Mucosa of rectum (tissue), 2 donors: ENCODE measurements around the gene PLIN5.

Source experiments
- H3K27ac ChIP-seq, 2 donors: one replicate each; pipeline ENCODE4 v1.7.0; 2013; ENCODE audit warnings: inconsistent platforms in 2 of 2, low read depth in 2 of 2, low read length in 2 of 2
- H3K27me3 ChIP-seq, 2 donors: one replicate each; pipeline ENCODE4 v1.7.0; 2013; ENCODE audit warnings: low read length in 2 of 2; ENCODE audit not compliant: control insufficient read depth in 2 of 2, insufficient read depth in 2 of 2
- H3K36me3 ChIP-seq, 2 donors: one replicate each; pipeline ENCODE4 v1.7.0; 2013; ENCODE audit warnings: low read length in 2 of 2; ENCODE audit not compliant: control insufficient read depth in 2 of 2, insufficient read depth in 2 of 2
- H3K4me1 ChIP-seq, 2 donors: one replicate each; pipeline ENCODE4 v1.7.0; 2013; ENCODE audit warnings: low read length in 2 of 2, mild to moderate bottlenecking in 1 of 2; ENCODE audit not compliant: control insufficient read depth in 2 of 2, insufficient read depth in 2 of 2
- H3K4me3 ChIP-seq, 2 donors: one replicate each; pipeline ENCODE4 v1.7.0; 2013; ENCODE audit warnings: low read length in 2 of 2
- H3K9ac ChIP-seq, 2 donors: one replicate each; pipeline ENCODE4 v1.7.0; 2013; ENCODE audit warnings: low read length in 2 of 2, low read depth in 1 of 2, mild to moderate bottlenecking in 1 of 2
- H3K9me3 ChIP-seq, 2 donors: one replicate each; pipeline ENCODE4 v1.7.0; 2013; ENCODE audit warnings: low read length in 2 of 2; ENCODE audit not compliant: control insufficient read depth in 2 of 2
- donor health status: healthy.
- donor health status: Normal muscosa, but diverticular disease.

The PLIN5 gene

DNA sequence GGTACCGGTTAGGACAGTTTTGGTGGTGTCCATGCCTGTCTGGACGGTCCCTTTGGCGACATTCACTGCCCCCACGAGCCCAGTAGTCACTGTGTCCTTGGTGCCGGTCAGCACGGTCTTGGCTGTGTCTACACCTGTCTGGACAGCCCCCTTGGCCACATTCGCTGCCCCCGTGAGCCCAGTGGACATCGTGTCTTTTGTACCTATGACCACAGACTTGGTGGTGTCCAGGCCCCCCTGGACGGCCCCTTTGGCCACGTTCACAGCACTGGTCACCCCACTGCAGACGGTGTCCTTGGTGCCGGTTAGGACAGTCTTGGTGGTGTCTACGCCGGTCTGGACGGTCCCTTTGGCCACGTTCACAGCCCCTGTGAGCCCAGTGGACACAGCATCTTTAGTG, 23.0 kb downstream of the PLIN5 start:
- Histone ChIP-seq H3K27me3 (no peaks in the 10 kb centered on the region), H3K4me1 (no peaks in the 10 kb centered on the region), H3K36me3 (no peaks in the 10 kb centered on the region), H3K9ac (no peak overlapping the region), H3K27ac (no peak overlapping the region), H3K9me3 (no peaks in the 10 kb centered on the region), H3K4me3 (no peak overlapping the region)

DNA sequence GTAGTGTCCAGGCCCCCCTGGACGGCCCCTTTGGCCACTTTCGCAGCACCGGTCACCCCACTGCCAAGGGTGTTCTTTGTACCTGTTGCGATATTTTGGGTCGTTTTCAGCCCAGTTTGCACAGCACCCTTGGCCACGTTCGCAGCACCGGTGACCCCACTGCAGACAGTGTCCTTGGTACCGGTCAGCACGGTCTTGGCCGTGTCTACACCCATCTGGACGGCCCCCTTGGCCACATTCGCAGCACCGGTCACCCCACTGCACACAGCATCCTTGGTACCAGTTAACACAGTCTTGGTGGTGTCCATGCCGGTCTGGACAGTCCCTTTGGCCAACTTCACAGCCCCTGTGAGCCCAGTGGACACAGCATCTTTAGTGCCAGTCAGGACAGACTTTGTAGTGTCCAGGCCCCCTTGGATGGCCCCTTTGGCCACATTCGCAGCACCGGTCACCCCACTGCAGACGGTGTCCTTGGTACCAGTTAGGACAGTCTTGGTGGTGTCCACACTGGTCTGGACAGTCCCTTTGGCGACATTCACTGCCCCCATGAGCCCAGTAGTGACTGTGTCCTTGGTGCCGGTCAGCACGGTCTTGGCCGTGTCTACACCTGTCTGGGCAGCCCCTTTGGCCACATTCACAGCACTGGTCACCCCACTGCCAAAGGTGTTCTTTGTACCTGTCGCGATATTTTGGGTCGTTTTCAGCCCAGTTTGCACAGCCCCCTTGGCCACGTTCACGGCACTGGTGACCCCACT, 23.5 kb downstream of the PLIN5 start:
- Histone ChIP-seq H3K27ac (no peak overlapping the region), H3K4me1 (no peaks in the 10 kb centered on the region)

DNA sequence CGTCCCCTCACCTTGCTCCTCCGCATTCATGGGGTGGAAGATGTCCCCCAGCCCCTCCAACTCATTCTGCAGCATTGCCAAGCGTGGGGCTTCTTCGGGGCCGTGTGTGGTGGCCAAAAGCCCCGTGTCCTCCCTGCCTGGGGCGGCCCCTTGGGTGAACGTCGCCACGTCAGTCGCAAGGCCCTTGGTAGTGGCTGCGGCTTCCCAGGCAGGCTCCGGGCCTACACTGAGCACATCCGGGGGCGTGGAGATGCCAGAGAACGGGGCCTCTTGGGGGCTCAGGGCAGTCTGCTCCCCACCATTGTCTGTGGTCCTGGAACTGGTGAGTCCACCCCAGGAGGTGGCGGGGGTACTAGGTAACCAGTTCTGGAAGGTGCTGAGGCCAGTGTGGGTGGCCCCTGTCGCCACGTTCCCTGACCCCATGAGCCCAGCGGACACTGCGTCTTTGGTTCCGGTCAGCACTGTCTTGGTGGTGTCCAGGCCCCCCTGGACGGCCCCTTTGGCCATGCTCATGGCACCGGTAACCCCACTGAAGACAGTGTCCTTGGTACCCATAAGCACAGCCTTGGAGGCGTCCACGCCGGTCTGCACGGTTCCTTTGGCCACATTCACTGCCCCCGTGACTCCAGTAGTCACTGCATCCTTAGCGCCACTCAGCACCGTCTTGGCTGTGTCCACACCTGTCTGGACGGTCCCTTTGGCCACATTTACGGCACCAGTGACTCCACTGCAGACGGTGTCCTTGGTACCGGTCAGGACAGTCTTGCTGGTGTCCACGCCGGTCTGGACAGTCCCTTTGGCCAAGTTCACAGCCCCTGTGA, 24.4 kb downstream of the PLIN5 start:
- no peaks in the 10 kb centered on the region for H3K4me1 ChIP-seq
- H3K4me3 ChIP-seq, result no peak overlapping the region
- no peak overlapping the region for H3K9ac ChIP-seq
- H3K36me3 ChIP-seq, result no peaks in the 10 kb centered on the region
- H3K9me3 ChIP-seq, result no peaks in the 10 kb centered on the region
- no peak overlapping the region for H3K27ac ChIP-seq
- H3K27me3 ChIP-seq, result no peaks in the 10 kb centered on the region

More for the DNA sequence above, 23.5 kb downstream of the PLIN5 start:
- H3K27me3 ChIP-seq, result no peaks in the 10 kb centered on the region
- no peaks in the 10 kb centered on the region for H3K9me3 ChIP-seq
- no peak overlapping the region for H3K9ac ChIP-seq
- H3K36me3 ChIP-seq, result no peaks in the 10 kb centered on the region
- H3K4me3 ChIP-seq, result no peak overlapping the region

DNA sequence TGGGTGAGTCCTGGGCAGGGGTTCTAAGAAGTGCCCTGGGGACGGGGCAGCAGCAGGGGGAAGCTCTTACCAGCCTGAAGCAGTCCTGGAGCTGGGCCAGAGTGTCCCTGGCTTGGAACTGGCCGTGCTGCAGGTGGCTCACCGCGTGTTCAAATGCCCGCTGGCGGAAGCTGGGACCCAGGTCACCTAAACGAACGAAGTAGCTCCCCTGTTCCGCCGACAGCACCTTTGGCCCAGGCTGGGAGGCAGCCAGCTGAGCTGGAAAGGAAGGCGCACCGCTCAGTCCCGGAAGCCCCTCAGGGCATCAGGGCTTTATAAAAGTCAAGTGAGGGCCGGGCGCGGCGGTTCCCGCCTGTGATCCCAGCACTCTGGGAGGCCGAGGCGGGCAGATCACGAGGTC, 26.3 kb downstream of the PLIN5 start:
- Histone ChIP-seq H3K4me3 (no peak overlapping the region), H3K4me1 (no peaks in the 10 kb centered on the region), H3K27ac (no peak overlapping the region), H3K36me3 (peaks cover 3 to 6% of the 10 kb centered on the region in 2 donors), H3K9ac (no peak overlapping the region), H3K9me3 (no peaks in the 10 kb centered on the region), H3K27me3 (no peaks in the 10 kb centered on the region)

DNA sequence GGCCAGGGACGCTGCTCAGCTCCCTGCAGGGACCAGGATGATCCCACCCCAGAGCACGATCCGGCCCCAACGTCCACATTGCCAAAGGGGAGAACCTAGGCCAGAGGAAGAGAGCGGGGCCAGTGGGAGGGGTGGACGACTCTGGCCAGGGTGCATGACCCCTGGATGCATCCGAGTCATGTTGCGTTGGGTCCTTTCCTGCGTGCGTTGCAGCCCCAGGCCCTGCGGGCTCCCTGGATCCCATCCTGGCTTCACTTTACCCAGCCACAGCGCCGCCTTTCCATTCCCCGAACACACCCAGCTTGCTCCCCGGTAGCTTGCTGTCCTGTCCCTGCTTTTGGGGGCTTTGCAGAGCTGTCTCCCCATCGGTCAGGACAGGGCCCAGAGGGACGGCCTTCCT, 27.2 kb downstream of the PLIN5 start:
- Histone ChIP-seq H3K27me3 (no peaks in the 10 kb centered on the region), H3K9me3 (no peaks in the 10 kb centered on the region), H3K27ac (no peak overlapping the region), H3K36me3 (peaks cover 4 to 7% of the 10 kb centered on the region in 2 donors), H3K4me1 (no peaks in the 10 kb centered on the region), H3K9ac (no peak overlapping the region), H3K4me3 (no peak overlapping the region)

DNA sequence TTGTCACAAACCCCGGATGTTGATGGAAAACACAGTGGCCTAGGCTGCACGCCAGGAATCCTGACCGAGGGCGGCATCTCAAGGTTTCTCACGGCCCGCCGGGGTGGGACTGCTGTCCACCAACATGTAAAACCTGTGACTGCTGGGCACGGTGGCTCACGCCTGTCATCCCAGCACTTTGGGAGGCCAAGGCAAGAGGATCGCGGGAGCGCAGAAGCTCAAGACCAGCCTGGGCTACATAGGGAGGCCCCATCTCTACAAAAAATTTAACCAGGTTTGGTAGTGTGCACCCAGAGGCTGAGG, 27.9 kb downstream of the PLIN5 start:
- no peaks in the 10 kb centered on the region for H3K27me3 ChIP-seq
- H3K4me3 ChIP-seq, result no peak overlapping the region
- H3K4me1 ChIP-seq, result no peaks in the 10 kb centered on the region
- H3K27ac ChIP-seq, result no peak overlapping the region
- peaks cover 10 to 12% of the 10 kb centered on the region in 2 donors for H3K36me3 ChIP-seq
- no peaks in the 10 kb centered on the region for H3K9me3 ChIP-seq
- no peak overlapping the region for H3K9ac ChIP-seq

DNA sequence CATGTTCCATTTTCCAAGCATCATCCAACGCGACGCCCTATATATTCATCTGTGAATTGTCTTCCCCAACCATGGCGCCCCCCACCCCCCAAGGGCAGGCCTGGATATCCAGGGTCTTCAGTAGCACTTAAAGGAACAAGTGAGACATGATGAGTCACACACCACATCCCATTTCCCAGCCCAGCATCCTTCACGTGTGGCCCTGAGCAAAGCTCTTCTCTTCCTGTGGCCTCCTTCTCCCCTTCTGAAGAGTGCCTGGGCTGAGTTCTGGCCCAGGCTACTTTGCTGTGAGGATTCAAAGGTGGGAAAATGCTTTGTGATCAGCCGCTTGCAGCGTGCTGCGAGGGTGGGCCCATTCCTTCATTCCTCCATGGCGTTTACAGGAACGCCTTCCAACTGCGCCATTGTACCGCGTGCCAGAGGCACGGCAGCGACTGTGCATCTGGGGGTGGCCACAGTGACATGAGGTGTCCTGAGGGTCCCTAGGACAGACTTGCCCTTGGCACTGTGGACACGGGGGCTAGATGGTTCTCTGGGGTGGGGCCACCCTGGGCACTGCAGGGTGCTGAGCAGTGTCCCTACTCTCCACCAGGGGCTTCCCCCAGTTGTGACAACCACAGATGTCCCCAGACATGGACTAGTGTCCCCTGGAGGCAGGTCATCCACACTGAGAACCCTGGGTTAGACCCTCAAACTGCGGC, 28.4 kb downstream of the PLIN5 start:
- no peaks in the 10 kb centered on the region for H3K27me3 ChIP-seq
- no peaks in the 10 kb centered on the region for H3K4me1 ChIP-seq
- H3K9me3 ChIP-seq, result no peaks in the 10 kb centered on the region
- no peak overlapping the region for H3K27ac ChIP-seq
- H3K36me3 ChIP-seq, result peaks cover 13% of the 10 kb centered on the region in 2 donors
- no peak overlapping the region for H3K4me3 ChIP-seq
- H3K9ac ChIP-seq, result no peak overlapping the region

DNA sequence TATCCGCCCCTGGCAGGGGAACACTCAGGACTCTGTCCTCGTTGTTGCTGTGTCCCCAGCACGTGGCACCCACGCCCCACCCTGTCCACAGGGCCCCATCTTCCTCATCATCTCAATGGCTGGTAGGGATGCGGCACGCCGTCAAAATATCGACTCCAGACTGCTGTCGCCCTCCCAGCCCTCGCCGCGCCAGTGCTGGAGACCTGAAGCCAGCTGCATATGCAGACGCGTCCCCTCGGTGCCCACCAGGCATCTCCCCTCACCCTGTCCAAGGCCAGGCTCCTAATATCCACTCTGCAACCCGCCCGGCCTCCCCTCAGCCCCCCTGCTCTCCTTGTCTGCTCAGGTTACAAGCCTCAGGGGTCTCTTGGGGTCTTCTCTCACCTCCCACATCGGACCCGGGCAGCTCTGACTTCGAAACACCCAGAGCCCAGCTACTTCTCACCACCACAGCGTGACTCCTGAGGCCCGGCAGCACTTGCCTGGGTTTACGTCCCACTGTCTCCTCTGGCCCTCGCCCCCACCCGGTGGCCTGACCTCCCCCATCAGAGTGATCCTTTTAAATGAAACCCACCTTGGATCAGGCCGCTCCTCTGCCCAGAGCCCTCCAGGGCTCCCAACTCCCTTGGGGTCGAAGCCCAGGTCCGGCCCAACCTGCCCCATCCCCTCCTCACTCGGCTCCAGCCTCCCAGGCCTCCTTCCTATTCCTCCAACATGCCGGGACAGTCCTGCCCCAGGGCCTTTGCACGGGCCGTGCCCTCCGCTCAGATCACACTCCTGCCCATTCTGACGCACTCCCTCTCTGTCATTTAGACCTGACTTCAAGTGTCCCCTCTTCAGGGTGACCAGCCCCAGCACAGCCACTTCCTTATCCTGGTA, 29.2 kb downstream of the PLIN5 start:
- no peak overlapping the region for H3K9ac ChIP-seq
- H3K4me1 ChIP-seq, result no peaks in the 10 kb centered on the region
- no peaks in the 10 kb centered on the region for H3K9me3 ChIP-seq
- H3K27me3 ChIP-seq, result no peaks in the 10 kb centered on the region
- peaks cover 14 to 21% of the 10 kb centered on the region in 2 donors for H3K36me3 ChIP-seq
- H3K27ac ChIP-seq, result no peak overlapping the region
- no peak overlapping the region for H3K4me3 ChIP-seq

DNA sequence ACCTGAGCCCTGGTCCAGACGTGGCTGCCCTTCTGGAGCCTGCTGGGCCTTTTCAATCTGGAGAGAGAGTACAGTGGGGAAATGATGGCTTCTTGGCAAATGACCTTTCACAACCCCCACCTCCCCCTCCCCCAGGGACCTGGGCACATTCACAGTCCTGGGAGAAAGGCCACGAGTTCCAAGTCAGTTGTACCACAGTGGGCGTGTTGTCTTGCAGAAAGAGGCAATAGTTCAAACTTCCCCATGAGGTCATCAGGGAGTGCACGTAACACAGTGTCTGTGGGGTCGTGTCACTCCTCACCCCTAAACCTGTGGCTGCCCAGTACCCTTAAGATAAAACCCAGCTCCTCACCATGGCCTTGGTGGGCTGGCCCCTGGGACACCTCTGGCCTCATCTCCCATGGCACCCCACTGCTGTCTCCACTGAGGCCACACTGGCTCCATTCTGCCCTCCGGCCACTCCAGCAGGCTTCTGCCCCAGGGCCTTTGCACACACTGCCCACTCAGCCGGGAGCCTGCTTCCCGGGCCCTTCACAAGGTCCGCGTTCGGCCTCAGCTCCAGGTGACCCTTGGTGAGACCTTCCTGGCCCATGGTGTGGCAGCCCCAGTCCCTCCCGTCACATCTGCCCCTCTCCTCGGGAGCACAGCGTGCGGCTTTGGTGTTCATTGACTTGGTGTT, 30.0 kb downstream of the PLIN5 start:
- no peaks in the 10 kb centered on the region for H3K4me1 ChIP-seq
- H3K9me3 ChIP-seq, result no peaks in the 10 kb centered on the region
- peaks cover 16 to 23% of the 10 kb centered on the region in 2 donors for H3K36me3 ChIP-seq
- H3K4me3 ChIP-seq, result no peak overlapping the region
- H3K27ac ChIP-seq, result no peak overlapping the region
- H3K27me3 ChIP-seq, result no peaks in the 10 kb centered on the region
- no peak overlapping the region for H3K9ac ChIP-seq
